Hepatocyte (in vitro differentiated cells): ENCODE data around the gene GON4L. TPM values are rescaled to one million over a fixed set of nuclear protein-coding genes. Genes with fewer than 3 reads are reported as not detected.

ENCODE experiments used
- DNase-seq: peaks from one replicate; pipeline ENCODE4 v3.0.0-alpha.2; 2016; ENCODE audit warnings: low spot score
- H2AFZ ChIP-seq: fragments of 200-600 bp; sonication (generic); 2 replicates; pipeline ENCODE4 v1.6.0; 2016; ENCODE audit warnings: antibody characterized with exemption, mild to moderate bottlenecking
- H3K27ac ChIP-seq: fragments of 200-600 bp; sonication (generic); 2 replicates; pipeline ENCODE4 v1.5.1; 2016; ENCODE audit warnings: mild to moderate bottlenecking
- H3K27me3 ChIP-seq: fragments of 200-600 bp; sonication (generic); 2 replicates; pipeline ENCODE4 v1.6.1; 2016
- H3K36me3 ChIP-seq: fragments of 200-600 bp; sonication (generic); replicated peaks from 2 replicates; pipeline ENCODE4 v1.5.1; 2016; ENCODE audit warnings: low read depth; ENCODE audit not compliant: insufficient read depth
- H3K4me1 ChIP-seq: fragments of 200-600 bp; sonication (generic); 2 replicates; pipeline ENCODE4 v1.5.1; 2016; ENCODE audit warnings: mild to moderate bottlenecking, moderate library complexity; ENCODE audit not compliant: insufficient read depth
- H3K4me2 ChIP-seq: fragments of 200-600 bp; sonication (generic); 2 replicates; pipeline ENCODE4 v1.6.0; 2016
- H3K4me3 ChIP-seq: fragments of 200-600 bp; sonication (generic); 2 replicates; pipeline ENCODE4 v1.5.1; 2016; ENCODE audit warnings: mild to moderate bottlenecking
- H3K79me2 ChIP-seq: fragments of 200-600 bp; sonication (generic); 2 replicates; pipeline ENCODE4 v1.6.0; 2017; ENCODE audit warnings: mild to moderate bottlenecking
- H3K9me2 ChIP-seq: fragments of 200-600 bp; sonication (generic); replicated peaks from 2 replicates; pipeline ENCODE4 v1.6.0; 2017; ENCODE audit warnings: mild to moderate bottlenecking; ENCODE audit not compliant: insufficient read depth
- H3K9me3 ChIP-seq: fragments of 200-600 bp; sonication (generic); 2 replicates; pipeline ENCODE4 v1.5.1; 2016; ENCODE audit warnings: low read depth, mild to moderate bottlenecking
- H4K20me1 ChIP-seq: fragments of 200-600 bp; sonication (generic); 2 replicates; pipeline ENCODE4 v1.6.0; 2016; ENCODE audit warnings: mild to moderate bottlenecking; ENCODE audit not compliant: insufficient read depth, poor library complexity, severe bottlenecking
- EZH2 ChIP-seq: fragments of 200-600 bp; sonication (generic); IDR thresholded peaks from 2 replicates; pipeline ENCODE4 v1.6.1; 2016; ENCODE audit warnings: antibody characterized with exemption, mild to moderate bottlenecking, borderline replicate concordance
- EZH2phosphoT487 ChIP-seq: fragments of 200-600 bp; sonication (generic); IDR thresholded peaks from one replicate; pipeline ENCODE4 v1.6.1; 2018; ENCODE audit warnings: antibody characterized with exemption, mild to moderate bottlenecking, low read depth, moderate library complexity; ENCODE audit not compliant: unreplicated experiment, severe bottlenecking
- WGBS: methylation state at CpG from one replicate; pipeline ENCODE4 v1.1.6; 2016; ENCODE audit warnings: low lambda C conversion rate; ENCODE audit errors: missing lambda C conversion rate; 5-methylcytosine and 5-hydroxymethylcytosine counted together
- polyA plus RNA-seq: library from polyadenylated mRNA; unstranded; fragments of >200 nt; fragmentation: Nextera tagmentation; extraction: Ambion mirVana; gene quantifications from 2 replicates; pipeline ENCODE4 v1.2.1, GENCODE V29; 2016
- total RNA-seq: library from RNA; depleted of rRNA; stranded (reverse); fragments of >200 nt; gene quantifications from 2 replicates; pipeline ENCODE4 v1.2.3, GENCODE V29; 2014
- TF ChIP-seq, protein P1 (sequence below): fragments of 200-600 bp; sonication (generic); IDR thresholded peaks from 2 replicates; pipeline ENCODE4 v1.5.1; 2016; ENCODE audit warnings: antibody characterized with exemption, mild to moderate bottlenecking; ENCODE audit not compliant: poor library complexity

GON4L gene
- total and polyA plus RNA-seq, 2 experiments from 2014 or later, result 20.8 to 33.3 TPM

DNA sequence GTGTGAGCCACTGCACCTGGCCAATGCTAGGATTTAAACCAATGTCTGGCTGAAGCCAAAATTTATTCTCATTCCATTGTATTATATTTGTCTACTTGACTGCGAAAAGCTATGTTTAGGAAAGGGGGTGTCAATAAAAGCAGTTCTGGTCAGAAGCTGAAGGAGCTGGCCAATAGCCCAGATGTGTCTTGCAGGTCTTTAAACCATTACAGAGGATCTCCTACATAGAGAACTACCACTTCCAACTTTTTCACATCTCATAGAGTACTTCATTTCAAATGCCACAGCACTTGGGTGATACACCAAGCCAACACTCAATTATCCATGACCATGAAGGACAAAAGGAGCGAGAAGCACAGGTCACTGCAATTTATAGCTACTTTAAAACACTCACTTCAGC is 4.9 kb upstream of the GON4L start:
- Histone ChIP-seq H3K4me2 (no peak overlapping the region), H3K9me2 (no peaks in the 10 kb centered on the region), H3K27ac (no peak overlapping the region), H3K79me2 (peaks cover under 1% of the 10 kb centered on the region), H3K27me3 (peaks cover 6% of the 10 kb centered on the region), H3K4me3 (no peak overlapping the region), H3K36me3 (no peaks in the 10 kb centered on the region), H3K9me3 (no peaks in the 10 kb centered on the region), H2AFZ (no peak overlapping the region), H4K20me1 (no peaks in the 10 kb centered on the region), H3K4me1 (no peaks in the 10 kb centered on the region)
- WGBS, result 91% methylated on average over 2 of the region's 2 CpGs
- DNase-seq, result no peak
- TF ChIP-seq EZH2, result no peak
- no peak for TF ChIP-seq EZH2phosphoT487
- TF ChIP-seq, protein P1, sequence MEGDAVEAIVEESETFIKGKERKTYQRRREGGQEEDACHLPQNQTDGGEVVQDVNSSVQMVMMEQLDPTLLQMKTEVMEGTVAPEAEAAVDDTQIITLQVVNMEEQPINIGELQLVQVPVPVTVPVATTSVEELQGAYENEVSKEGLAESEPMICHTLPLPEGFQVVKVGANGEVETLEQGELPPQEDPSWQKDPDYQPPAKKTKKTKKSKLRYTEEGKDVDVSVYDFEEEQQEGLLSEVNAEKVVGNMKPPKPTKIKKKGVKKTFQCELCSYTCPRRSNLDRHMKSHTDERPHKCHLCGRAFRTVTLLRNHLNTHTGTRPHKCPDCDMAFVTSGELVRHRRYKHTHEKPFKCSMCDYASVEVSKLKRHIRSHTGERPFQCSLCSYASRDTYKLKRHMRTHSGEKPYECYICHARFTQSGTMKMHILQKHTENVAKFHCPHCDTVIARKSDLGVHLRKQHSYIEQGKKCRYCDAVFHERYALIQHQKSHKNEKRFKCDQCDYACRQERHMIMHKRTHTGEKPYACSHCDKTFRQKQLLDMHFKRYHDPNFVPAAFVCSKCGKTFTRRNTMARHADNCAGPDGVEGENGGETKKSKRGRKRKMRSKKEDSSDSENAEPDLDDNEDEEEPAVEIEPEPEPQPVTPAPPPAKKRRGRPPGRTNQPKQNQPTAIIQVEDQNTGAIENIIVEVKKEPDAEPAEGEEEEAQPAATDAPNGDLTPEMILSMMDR, result no peak

DNA sequence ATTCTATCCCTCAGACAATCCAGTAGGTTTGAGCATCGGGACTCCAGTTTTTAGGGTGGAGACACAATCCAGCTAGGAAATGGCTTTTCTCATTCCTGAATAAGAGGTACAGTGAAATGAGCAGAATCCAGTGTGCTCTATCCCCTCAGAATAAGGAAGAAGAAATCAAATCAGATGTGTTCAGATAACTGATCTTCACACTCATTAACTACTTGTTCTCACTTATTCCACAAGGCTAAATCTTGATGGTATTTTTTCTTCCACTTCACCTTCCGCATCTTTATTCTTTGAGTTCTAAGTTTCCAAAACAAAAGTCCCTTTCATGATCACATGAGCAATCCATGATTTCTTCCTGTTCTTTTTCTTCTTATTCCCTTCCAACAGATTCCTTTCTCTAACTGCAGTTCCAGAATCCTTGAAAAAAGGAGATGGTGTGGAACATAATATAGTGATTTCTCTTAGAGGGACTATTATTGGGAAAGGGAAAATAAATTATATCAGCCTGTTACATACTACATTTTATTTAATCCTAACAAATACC is 4.0 kb upstream of the GON4L start:
- no peak overlapping the region for H3K4me2 ChIP-seq
- H3K27ac ChIP-seq, result peak overlapping the region; percentile 9
- H3K9me2 ChIP-seq, result no peaks in the 10 kb centered on the region
- H3K9me3 ChIP-seq, result no peaks in the 10 kb centered on the region
- no peak overlapping the region for H2AFZ ChIP-seq
- H3K36me3 ChIP-seq, result no peaks in the 10 kb centered on the region
- H3K4me1 ChIP-seq, result peaks cover 3% of the 10 kb centered on the region
- DNase-seq, result no peak
- H3K4me3 ChIP-seq, result no peak overlapping the region
- H4K20me1 ChIP-seq, result no peaks in the 10 kb centered on the region
- TF ChIP-seq EZH2, result no peak
- H3K79me2 ChIP-seq, result peaks cover 9% of the 10 kb centered on the region
- 96% methylated on average over 2 of the region's 2 CpGs for WGBS
- H3K27me3 ChIP-seq, result peaks cover 6% of the 10 kb centered on the region

DNA sequence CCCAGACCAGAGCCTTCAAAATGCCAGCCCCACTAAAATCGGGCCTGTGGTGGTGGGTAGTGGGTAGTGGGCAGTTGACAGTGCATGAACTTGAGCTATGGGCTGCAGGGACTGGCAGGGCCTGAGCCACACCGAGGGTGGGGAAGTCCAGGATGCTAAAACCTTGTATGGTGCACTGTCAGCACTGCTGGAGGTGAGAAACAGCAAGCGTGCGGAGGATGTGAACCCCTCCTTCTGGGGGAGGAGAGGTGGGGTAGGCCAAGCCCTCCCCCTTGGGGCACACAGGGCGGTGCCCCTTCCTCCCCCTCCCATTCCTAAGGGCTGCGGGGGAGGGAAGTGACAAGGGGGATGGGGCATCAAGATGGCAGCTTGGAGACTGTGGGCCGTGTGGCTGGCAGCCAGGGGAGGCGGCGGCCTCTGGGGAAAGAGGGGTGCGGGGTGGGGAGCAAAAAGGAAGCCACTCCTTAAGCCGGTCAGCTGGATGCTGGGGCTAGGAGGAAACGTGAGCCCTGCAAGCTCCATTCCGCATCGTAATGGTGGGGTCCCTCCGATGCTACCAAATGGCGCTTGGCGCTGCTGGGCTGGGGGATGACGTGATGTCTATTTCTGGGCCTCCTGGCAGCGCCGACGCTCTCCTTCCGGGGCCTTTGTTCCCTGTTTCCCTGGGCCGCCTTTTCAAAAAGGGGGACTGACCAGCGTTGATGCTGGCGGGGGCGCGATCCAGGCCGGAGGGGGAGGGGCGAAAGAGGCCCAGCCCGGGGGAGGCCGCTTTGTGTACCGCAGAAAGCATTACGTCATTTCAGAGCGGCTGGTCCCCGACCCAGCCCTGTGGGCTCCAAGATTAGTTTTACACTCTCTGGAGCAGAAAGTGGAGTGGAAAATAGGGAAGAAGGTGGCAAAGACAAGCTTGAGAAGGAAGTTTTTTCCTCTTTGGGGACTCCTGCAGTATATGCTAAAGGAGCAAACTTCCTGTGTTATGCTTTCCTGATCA is 3.2 kb upstream of the GON4L start:
- Histone ChIP-seq H3K4me2 (no peak overlapping the region), H3K9me2 (no peaks in the 10 kb centered on the region), H2AFZ (no peak overlapping the region), H3K79me2 (peaks cover 17% of the 10 kb centered on the region), H3K4me3 (no peak overlapping the region), H3K9me3 (no peaks in the 10 kb centered on the region), H3K36me3 (no peaks in the 10 kb centered on the region), H3K4me1 (peaks cover 5% of the 10 kb centered on the region), H3K27ac (peak overlapping the region; percentile 9), H4K20me1 (no peaks in the 10 kb centered on the region), H3K27me3 (peaks cover 6% of the 10 kb centered on the region)
- no peak for DNase-seq
- 76% methylated on average over 27 of the region's 35 CpGs for WGBS
- TF ChIP-seq, protein P1, result no peak
- TF ChIP-seq EZH2 (no peak), EZH2phosphoT487 (no peak)

DNA sequence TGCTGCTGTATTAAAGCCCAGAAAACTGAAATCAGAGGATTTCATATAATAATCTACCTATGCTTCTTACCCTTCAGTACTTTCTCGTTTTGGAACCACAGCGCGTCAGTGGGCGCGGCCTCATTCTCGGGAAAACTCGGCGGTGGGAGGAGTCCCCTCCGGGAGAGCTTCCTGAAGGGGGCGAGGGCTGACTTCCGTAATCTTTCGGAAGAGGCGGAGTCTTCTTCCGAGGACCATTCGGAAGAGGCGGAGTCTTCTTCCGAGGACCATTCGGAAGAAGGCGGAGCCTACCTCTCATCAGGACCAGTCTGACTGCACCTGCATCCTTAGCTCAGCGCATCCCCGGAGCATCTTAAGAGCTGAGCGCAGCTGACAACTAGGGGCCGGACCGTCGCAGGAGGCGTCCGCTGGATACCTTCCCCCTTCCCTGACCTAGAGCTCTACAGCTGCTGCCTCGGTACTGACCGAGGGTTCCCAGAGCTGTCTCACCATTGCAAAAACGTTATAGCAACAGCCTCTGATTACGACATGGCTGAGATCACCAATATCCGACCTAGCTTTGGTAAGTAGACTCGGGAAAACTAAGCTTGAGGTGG is 2.3 kb upstream of the GON4L start, which contains the start of gene SYT11:
Gene SYT11, plus strand, starts transcription at position 334 of the 596 bp plus-strand sequence. Its CDS starts 195 bp downstream, at position 529.
- Histone ChIP-seq H3K4me3 (peak within 1 kb of the TSS; percentile 33), H4K20me1 (no peaks in the 10 kb centered on the region), H3K9me2 (no peaks in the 10 kb centered on the region), H3K27ac (peak within 1 kb of the TSS; percentile 68), H3K9me3 (no peaks in the 10 kb centered on the region), H3K79me2 (peaks cover 24% of the 10 kb centered on the region), H3K4me2 (peak within 1 kb of the TSS; percentile 71), H2AFZ (peak within 1 kb of the TSS; percentile 77), H3K27me3 (peaks cover 6% of the 10 kb centered on the region), H3K4me1 (peaks cover 5% of the 10 kb centered on the region), H3K36me3 (no peaks in the 10 kb centered on the region)
- DNase-seq, result peak; percentile 98
- WGBS, result 14% methylated on average over 32 of the region's 33 CpGs
- TF ChIP-seq, protein P1, result no peak
- TF ChIP-seq EZH2phosphoT487 (no peak), EZH2 (no peak)
